SK-N-SH (cell line): ENCODE results near the gene CAD.

ENCODE experiments used
- FOXM1 ChIP-seq: IDR thresholded peaks from 2 replicates; pipeline ENCODE4 v1.4.0; 2012; ENCODE audit warnings: low read depth, mild to moderate bottlenecking
- TEAD4 ChIP-seq: IDR thresholded peaks from 2 replicates; pipeline ENCODE4 v1.4.0; 2012; ENCODE audit warnings: mild to moderate bottlenecking, borderline replicate concordance; ENCODE audit not compliant: insufficient read depth
- TF ChIP-seq, protein P1 (sequence below): fragments of 200-600 bp; sonication (generic); IDR thresholded peaks from 2 replicates; pipeline ENCODE4 v1.6.1; 2017; ENCODE audit warnings: antibody characterized with exemption, mild to moderate bottlenecking, moderate library complexity
- TF ChIP-seq, protein P2 (sequence below): IDR thresholded peaks from 2 replicates; pipeline ENCODE4 v1.4.0; 2012; ENCODE audit warnings: low read depth, borderline replicate concordance
- TF ChIP-seq, protein P3 (sequence below): IDR thresholded peaks from 2 replicates; pipeline ENCODE4; 2012
- TF ChIP-seq, protein P4 (sequence below): IDR thresholded peaks from 2 replicates; pipeline ENCODE4 v1.4.0; 2012; ENCODE audit warnings: low read depth
- TF ChIP-seq, protein P5 (sequence below): fragments of 150-350 bp; IDR thresholded peaks from 2 replicates; pipeline ENCODE4 v1.6.1; 2017; ENCODE audit warnings: antibody characterized with exemption, low read length, low read depth, borderline replicate concordance

DNA sequence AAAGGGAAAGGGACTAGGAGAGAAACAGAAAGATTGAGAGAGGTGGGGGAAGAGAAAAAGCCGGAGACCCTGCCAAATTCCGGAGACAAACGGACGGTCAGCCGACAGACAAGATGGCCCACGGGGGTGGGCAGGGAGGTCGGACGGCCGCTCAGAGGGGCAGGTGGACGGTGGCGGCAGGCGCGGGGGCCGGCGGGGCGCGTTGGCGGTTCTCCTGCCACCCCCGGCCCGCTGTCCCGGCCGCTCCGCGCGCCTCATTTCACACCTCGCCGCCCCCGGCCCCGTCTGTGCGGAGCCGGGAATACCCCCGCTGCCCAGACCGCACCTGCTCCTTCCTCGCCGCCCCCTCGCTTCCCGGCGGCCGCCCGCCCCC, 44.7 kb downstream of the CAD start:
- TF ChIP-seq, protein P1, sequence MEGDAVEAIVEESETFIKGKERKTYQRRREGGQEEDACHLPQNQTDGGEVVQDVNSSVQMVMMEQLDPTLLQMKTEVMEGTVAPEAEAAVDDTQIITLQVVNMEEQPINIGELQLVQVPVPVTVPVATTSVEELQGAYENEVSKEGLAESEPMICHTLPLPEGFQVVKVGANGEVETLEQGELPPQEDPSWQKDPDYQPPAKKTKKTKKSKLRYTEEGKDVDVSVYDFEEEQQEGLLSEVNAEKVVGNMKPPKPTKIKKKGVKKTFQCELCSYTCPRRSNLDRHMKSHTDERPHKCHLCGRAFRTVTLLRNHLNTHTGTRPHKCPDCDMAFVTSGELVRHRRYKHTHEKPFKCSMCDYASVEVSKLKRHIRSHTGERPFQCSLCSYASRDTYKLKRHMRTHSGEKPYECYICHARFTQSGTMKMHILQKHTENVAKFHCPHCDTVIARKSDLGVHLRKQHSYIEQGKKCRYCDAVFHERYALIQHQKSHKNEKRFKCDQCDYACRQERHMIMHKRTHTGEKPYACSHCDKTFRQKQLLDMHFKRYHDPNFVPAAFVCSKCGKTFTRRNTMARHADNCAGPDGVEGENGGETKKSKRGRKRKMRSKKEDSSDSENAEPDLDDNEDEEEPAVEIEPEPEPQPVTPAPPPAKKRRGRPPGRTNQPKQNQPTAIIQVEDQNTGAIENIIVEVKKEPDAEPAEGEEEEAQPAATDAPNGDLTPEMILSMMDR = no peak
- TF ChIP-seq, protein P2, sequence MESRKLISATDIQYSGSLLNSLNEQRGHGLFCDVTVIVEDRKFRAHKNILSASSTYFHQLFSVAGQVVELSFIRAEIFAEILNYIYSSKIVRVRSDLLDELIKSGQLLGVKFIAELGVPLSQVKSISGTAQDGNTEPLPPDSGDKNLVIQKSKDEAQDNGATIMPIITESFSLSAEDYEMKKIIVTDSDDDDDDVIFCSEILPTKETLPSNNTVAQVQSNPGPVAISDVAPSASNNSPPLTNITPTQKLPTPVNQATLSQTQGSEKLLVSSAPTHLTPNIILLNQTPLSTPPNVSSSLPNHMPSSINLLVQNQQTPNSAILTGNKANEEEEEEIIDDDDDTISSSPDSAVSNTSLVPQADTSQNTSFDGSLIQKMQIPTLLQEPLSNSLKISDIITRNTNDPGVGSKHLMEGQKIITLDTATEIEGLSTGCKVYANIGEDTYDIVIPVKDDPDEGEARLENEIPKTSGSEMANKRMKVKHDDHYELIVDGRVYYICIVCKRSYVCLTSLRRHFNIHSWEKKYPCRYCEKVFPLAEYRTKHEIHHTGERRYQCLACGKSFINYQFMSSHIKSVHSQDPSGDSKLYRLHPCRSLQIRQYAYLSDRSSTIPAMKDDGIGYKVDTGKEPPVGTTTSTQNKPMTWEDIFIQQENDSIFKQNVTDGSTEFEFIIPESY = no peak
- TF ChIP-seq, protein P3, sequence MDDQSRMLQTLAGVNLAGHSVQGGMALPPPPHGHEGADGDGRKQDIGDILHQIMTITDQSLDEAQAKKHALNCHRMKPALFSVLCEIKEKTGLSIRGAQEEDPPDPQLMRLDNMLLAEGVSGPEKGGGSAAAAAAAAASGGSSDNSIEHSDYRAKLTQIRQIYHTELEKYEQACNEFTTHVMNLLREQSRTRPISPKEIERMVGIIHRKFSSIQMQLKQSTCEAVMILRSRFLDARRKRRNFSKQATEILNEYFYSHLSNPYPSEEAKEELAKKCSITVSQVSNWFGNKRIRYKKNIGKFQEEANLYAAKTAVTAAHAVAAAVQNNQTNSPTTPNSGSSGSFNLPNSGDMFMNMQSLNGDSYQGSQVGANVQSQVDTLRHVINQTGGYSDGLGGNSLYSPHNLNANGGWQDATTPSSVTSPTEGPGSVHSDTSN = no peak
- TF ChIP-seq FOXM1 (no peak), TEAD4 (no peak)
- TF ChIP-seq, protein P4, sequence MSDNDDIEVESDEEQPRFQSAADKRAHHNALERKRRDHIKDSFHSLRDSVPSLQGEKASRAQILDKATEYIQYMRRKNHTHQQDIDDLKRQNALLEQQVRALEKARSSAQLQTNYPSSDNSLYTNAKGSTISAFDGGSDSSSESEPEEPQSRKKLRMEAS = no peak
- TF ChIP-seq, protein P5, sequence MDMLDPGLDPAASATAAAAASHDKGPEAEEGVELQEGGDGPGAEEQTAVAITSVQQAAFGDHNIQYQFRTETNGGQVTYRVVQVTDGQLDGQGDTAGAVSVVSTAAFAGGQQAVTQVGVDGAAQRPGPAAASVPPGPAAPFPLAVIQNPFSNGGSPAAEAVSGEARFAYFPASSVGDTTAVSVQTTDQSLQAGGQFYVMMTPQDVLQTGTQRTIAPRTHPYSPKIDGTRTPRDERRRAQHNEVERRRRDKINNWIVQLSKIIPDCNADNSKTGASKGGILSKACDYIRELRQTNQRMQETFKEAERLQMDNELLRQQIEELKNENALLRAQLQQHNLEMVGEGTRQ = no peak
